Caki2 (cell line): ENCODE measurements around the gene KCNIP2. TPM values are rescaled to one million over a fixed set of nuclear protein-coding genes. Genes with fewer than 3 reads are reported as not detected.
A peak's percentile ranks its signal among the peaks of the same experiment; 100 is the strongest.

Source experiments
- DNase-seq: peaks from one replicate; pipeline ENCODE4 v3.0.0-alpha.2; 2015; ENCODE audit warnings: low read depth
- in situ Hi-C: cut with HindIII; loops from 2 replicates; pipeline ENCODE4 v1.10.0; 2016; ENCODE audit warnings: low sequenced_read_pairs, low pct_unique_long_range_greater_than_20kb, mixed read lengths
- total RNA-seq: library from RNA; depleted of rRNA; stranded (reverse); fragments of >200 nt; shearing (Covaris generic); gene quantifications from 2 replicates; pipeline ENCODE4 v1.2.3, GENCODE V29; 2014; ENCODE audit warnings: low replicate concordance

KCNIP2 gene
- total RNA-seq, 1 experiment from 2014 or later: 0.20 TPM

DNA sequence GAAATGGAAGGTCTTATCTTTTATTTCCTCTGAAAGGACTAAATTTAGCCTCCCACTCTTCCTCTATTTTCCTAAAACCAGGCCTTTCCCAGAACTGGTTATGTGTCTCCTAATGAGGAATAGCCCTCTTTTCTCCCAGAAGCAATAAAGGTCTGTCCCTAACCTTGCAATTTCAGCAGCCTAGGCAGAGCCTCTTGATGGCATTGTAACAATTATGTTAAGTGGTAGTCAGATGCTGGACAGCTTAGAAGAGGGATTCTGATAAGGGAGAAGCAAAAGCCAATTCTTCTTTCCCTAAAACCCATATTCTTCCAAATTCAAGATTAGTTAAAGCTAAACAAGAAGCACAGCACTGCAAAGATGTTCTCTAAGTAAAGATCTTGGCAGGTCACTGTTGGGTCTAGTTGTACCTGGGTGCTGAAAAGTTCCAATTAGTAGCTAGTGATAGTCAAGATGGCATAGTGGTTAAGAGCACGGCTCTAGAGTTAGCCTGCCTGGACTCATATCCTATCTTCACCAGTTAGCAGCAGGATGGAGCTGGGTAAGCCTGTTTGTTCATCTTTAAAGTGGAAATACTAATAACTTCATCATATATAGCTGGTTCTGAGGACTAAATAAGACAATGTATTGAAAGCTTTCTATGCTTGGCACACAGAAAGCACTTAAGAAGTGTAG, 14.3 kb upstream of the KCNIP2 start:
- no peak for DNase-seq
- in situ Hi-C loops: no loop called here

GRCh38 chr10:101856626-101857025, 13.0 kb upstream of the KCNIP2 start:
- in situ Hi-C loops: no loop called here
- no peak for DNase-seq

DNA sequence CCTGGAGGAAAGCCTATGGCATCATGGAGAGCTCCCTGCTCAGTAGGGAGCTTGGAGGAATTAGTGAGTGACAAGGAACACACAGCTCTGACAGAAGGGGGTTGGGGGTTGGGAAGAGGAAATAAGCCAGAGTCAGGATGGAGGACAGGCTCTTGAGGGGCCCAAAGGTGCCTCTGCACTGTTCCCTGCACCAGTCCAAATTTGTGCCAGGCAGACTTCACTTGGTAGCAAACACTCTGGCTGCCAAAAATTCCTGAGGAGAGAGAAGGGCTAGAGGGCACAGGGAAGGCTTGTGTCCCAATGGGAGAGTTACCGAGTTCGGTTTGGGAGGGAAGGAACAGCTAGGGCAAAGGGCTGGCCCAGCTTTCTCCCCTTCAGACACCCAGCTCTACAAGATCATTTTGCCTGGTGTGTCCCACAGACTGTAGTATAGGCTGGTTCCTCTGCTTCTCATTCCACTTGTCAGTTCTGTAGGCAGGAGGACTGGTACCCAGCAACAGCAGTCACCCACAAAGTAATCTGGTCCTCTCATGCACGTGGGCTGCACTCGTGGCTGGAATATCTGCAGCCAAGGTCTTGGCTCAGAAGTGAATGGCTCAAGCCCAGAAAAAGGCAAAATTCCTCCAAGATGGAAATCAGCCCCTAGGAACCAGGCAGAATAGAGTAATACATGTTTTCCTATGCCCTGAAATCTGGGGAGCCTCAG, 8.0 kb upstream of the KCNIP2 start:
- DNase-seq: no peak
- in situ Hi-C loops: no loop called here

- in situ Hi-C loops: no loop called here
- no peak for DNase-seq
Measured at GRCh38 chr10:101850749-101851148, 7.1 kb upstream of the KCNIP2 start.

DNA sequence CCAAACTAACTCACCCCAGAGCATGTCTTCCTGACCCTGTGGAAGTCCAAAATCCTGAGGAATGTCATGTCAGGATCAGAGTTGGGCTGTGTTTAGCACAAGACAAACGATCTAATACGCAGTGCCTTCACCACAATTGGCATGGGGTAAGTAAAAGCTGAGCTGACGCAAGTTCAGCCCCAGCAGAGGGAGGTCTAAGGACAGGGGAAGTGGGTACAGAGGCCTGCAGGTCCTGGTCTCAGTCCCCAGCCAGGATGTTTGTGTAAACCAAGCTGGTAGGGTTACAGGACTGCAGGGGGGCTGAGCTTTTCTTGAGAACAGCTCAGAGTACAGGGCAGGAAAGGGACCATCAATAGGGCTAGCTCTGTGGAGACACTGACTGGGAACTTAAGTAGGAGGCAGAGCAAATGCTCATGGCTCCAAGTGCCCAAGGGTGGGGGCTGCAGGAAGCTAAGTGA, 5.3 kb upstream of the KCNIP2 start:
- DNase-seq: no peak
- in situ Hi-C loops: no loop called here

GRCh38 chr10:101848408-101848807, 4.8 kb upstream of the KCNIP2 start:
- in situ Hi-C loops: no loop called here
- no peak for DNase-seq

- no peak for DNase-seq
Measured at GRCh38 chr10:101845893-101846292, 2.3 kb upstream of the KCNIP2 start.

DNA sequence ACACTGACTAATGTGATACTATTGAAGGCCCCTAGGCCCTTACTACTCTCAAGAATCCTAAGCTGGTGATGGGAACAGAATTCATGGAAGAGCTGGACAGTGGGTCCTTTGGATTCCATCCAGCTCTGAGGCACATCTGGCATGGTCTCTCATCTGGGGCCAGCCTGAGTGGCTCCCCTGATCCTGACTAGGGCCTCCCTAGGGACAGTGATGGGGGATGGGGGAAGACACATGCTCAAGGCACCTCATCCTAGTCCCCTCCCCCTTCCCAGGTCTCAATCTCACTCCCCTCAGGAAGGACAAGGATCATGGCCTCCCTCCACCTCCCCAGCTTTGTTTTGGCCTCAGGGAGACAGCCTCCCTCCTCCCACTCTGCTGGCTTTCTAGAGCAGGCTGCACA, 1.8 kb downstream of the KCNIP2 start:
- in situ Hi-C loops: no loop called here
- DNase-seq: no peak

More at GRCh38 chr10:101845893-101846292, 2.3 kb upstream of the KCNIP2 start:
- in situ Hi-C loops: no loop called here

- DNase-seq: peak; percentile 55
- in situ Hi-C loops: no loop called here
Measured at GRCh38 chr10:101840741-101841453, 2.7 kb downstream of the KCNIP2 start.

- in situ Hi-C loops: no loop called here
- DNase-seq: no peak
Measured at GRCh38 chr10:101840102-101840684, 3.4 kb downstream of the KCNIP2 start.

DNA sequence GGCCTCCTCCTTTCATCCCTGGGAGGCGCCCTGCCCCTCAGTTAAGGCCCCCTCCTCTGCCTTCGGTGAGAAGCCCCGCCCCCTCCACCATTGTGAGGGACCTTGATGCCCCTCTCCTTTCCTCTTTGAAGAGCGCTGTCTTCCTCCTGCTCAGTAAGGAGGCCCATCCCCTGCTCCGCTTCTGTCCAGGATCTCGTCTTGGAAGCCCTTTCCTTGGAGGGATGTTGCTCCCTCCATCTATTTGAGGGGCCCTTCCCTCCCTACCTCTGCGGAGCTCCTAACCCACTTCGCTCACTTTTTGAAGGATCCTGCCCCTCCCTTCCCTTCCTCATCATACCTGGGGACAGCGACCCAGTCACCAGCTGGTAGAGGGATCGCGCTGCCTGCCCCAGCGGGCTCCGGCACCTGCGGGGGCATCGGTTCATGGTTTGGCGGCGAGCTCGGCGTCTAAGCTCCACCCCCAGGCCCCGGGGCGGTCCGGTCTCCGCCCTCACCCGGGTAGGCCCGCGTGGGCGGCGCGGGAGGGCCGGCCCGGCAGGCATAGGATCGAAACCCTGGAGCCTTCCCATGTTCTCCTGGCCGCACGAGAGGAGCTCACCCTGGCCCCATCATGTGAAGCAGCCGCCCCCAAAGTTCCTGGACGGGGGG, 4.1 kb downstream of the KCNIP2 start:
- in situ Hi-C loops: no loop called here
- DNase-seq: no peak

DNA sequence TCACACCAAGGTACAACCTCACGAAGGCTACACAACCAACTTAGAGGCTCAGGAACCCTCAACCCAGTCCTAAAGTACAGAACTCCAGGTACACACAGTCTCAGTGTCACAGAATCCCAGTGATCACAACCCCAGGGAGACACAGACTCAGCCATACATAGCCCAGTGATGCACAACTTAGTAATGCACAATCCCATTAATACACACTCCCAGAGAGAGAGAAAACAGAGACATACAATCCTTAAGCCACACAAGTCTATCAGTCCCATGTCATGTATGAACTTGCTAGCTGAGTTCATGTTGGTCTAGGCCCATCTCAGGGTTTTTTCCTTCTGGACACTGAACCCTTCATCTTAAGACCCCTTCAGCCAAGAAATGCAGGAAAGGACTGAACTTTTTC, 4.6 kb downstream of the KCNIP2 start:
- in situ Hi-C loops: no loop called here
- no peak for DNase-seq

- in situ Hi-C loops: no loop called here
- no peak for DNase-seq
Measured at GRCh38 chr10:101838416-101838970, 5.1 kb downstream of the KCNIP2 start.

DNA sequence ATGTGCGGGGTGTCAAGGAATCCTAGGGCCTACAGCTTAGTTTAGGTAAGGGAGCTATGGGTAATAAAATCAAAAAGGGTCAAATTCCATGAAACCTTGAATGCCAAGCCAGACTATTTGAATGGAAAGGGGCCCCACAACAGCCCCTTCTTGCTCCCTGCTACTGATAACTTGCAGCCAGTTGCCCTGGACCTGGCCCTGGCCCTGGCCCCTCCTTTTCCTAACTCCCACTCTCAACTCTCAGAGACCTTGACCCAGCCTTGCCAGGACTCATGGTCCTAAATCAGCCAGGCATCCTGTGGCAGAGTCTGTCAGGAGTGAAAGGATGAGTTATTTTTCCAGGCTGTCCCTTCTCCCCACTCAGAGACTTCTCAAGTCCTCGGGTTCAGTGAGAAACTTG, 5.9 kb downstream of the KCNIP2 start:
- in situ Hi-C loops: no loop called here
- DNase-seq: no peak

- in situ Hi-C loops: no loop called here
- no peak for DNase-seq
Measured at GRCh38 chr10:101835362-101835761, 8.2 kb downstream of the KCNIP2 start.

DNA sequence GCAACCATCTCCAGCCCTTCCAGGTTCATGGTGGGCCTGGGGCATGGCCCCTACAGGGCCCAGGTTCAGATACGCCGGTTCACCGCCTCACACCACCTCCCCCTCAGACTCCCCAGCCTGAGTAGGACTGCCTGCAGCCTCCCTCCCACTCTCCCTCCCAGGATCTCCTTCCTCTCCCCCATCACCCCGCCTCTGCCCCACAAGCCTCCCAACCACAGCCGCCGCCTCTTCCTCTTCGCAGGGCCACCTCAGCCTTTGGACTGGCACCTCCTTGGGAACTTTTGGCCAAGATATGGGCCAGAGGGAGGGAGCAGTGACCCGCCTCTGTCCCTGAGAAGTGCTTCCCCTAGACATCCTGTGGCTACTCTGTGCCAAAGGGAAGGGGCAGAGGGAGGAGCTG, 9.3 kb downstream of the KCNIP2 start:
- DNase-seq: no peak
- in situ Hi-C loops: no loop called here

- in situ Hi-C loops: no loop called here
- no peak for DNase-seq
Measured at GRCh38 chr10:101833466-101833865, 10.1 kb downstream of the KCNIP2 start.

DNA sequence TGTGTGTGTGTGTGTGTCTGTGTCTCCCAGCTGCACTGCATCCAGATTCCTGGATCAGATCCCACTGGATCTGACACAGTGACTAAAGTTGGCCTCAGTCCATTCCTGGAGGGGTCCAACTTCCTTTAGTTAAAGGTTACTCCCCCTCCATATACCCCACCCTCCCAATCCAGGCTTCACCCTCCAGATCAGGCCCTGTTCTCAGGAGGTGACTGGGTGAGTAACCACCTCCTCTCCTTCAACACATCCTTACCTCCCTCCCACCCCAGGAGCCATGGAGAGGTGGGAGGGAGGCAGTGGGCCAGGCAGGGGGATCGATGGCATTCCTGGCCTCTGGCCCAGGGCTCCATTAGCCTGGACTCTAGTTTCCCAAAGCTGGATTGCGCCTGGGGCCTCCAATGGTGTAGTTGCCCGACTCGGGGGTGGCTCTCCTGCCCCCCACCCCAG, 11.3 kb downstream of the KCNIP2 start:
- in situ Hi-C loops: no loop called here

More for the DNA sequence above, 11.3 kb downstream of the KCNIP2 start:
- DNase-seq: no peak
